Urinary bladder (tissue), 4 donors: ENCODE results near the gene PHKG2. TPM values are rescaled to one million over a fixed set of nuclear protein-coding genes. Genes with fewer than 3 reads are reported as not detected.

Experiments
- DNase-seq: peaks from one replicate; pipeline ENCODE4 v3.0.0-alpha.2; 2015; ENCODE audit errors: extremely low spot score
- H3K27ac ChIP-seq: one replicate; pipeline ENCODE4 v1.5.1; 2013; ENCODE audit warnings: low read depth, mild to moderate bottlenecking, moderate library complexity
- H3K36me3 ChIP-seq: one replicate; pipeline ENCODE4 v1.6.1; 2013; ENCODE audit warnings: mild to moderate bottlenecking, moderate library complexity; ENCODE audit not compliant: insufficient read depth
- H3K4me1 ChIP-seq: one replicate; pipeline ENCODE4 v1.6.1; 2013; ENCODE audit warnings: mild to moderate bottlenecking, moderate library complexity; ENCODE audit not compliant: insufficient read depth
- H3K4me3 ChIP-seq: one replicate; pipeline ENCODE4 v1.5.1; 2013; ENCODE audit warnings: low read depth, low read length
- WGBS: extraction: QIAGEN DNeasy Blood & Tissue Kit; methylation state at CpG from one replicate; pipeline ENCODE4 v1.1.7; 2013; 5-methylcytosine and 5-hydroxymethylcytosine counted together
- polyA plus RNA-seq: library from polyadenylated mRNA; stranded (reverse); fragments of 200-250 nt; gene quantifications from one replicate; pipeline ENCODE4 v1.2.3, GENCODE V29; 2013
- total RNA-seq: library from RNA; depleted of rRNA; stranded (reverse); fragments of >200 nt; gene quantifications from one replicate; pipeline ENCODE4 v1.2.3, GENCODE V29; 2014
- donor health status: healthy with polysubstance abuse.
- donor health status: healthy.

PHKG2 gene
- total and polyA plus RNA-seq, 2 donors: 9.1 to 28.9 TPM

- no peak overlapping the region for H3K27ac ChIP-seq
- no peak overlapping the region for H3K4me3 ChIP-seq
- DNase-seq: no peak
- H3K4me1 ChIP-seq: no peaks in the 10 kb centered on the region
- WGBS: 96% methylated on average over 8 of the region's 8 CpGs
- H3K36me3 ChIP-seq: peaks cover 13% of the 10 kb centered on the region
Measured at GRCh38 chr16:30721167-30721566, 27.1 kb upstream of the PHKG2 start.

GRCh38 chr16:30721606-30722005, 26.6 kb upstream of the PHKG2 start:
- Histone ChIP-seq H3K27ac (no peak overlapping the region), H3K4me3 (no peak overlapping the region), H3K4me1 (no peaks in the 10 kb centered on the region), H3K36me3 (peaks cover 10% of the 10 kb centered on the region)
- DNase-seq: no peak
- WGBS: 91% methylated on average over 1 of the region's 1 CpG

- Histone ChIP-seq H3K36me3 (peaks cover 10% of the 10 kb centered on the region), H3K4me1 (no peaks in the 10 kb centered on the region), H3K27ac (no peak overlapping the region), H3K4me3 (no peak overlapping the region)
- no peak for DNase-seq
- 78% methylated on average over 6 of the region's 6 CpGs for whole genome bisulfite sequencing
Measured at GRCh38 chr16:30722443-30722842, 25.8 kb upstream of the PHKG2 start.

- Histone ChIP-seq H3K27ac (no peak overlapping the region), H3K36me3 (peaks cover 10% of the 10 kb centered on the region), H3K4me1 (no peaks in the 10 kb centered on the region), H3K4me3 (no peak overlapping the region)
- DNase-seq: no peak
- 87% methylated on average over 10 of the region's 10 CpGs for WGBS
Measured at GRCh38 chr16:30722916-30723315, 25.3 kb upstream of the PHKG2 start.

- 89% methylated on average over 12 of the region's 12 CpGs for WGBS
- Histone ChIP-seq H3K4me1 (no peaks in the 10 kb centered on the region), H3K36me3 (peaks cover 10% of the 10 kb centered on the region), H3K4me3 (no peak overlapping the region), H3K27ac (no peak overlapping the region)
- DNase-seq: no peak
Measured at GRCh38 chr16:30723725-30724355, 24.4 kb upstream of the PHKG2 start.

GRCh38 chr16:30724641-30725417, 23.4 kb upstream of the PHKG2 start:
- no peaks in the 10 kb centered on the region for H3K4me1 ChIP-seq
- no peak overlapping the region for H3K27ac ChIP-seq
- no peak for DNase-seq
- H3K36me3 ChIP-seq: peaks cover 8% of the 10 kb centered on the region
- H3K4me3 ChIP-seq: no peak overlapping the region
- 80% methylated on average over 23 of the region's 23 CpGs for WGBS

- Histone ChIP-seq H3K4me3 (no peak overlapping the region), H3K36me3 (peaks cover 8% of the 10 kb centered on the region), H3K27ac (no peak overlapping the region)
Measured at GRCh38 chr16:30725418-30725792, 22.8 kb upstream of the PHKG2 start.

GRCh38 chr16:30728321-30728720, 19.9 kb upstream of the PHKG2 start:
- Histone ChIP-seq H3K36me3 (no peaks in the 10 kb centered on the region), H3K4me1 (no peaks in the 10 kb centered on the region), H3K4me3 (no peak overlapping the region), H3K27ac (no peak overlapping the region)
- no peak for DNase-seq
- 91% methylated on average over 6 of the region's 6 CpGs for WGBS

More at GRCh38 chr16:30725418-30725792, 22.8 kb upstream of the PHKG2 start:
- DNase-seq: no peak
- no peaks in the 10 kb centered on the region for H3K4me1 ChIP-seq
- 90% methylated on average over 3 of the region's 3 CpGs for WGBS

GRCh38 chr16:30728899-30729672, 19.1 kb upstream of the PHKG2 start:
- H3K4me3 ChIP-seq: no peak overlapping the region
- H3K27ac ChIP-seq: no peak overlapping the region
- no peaks in the 10 kb centered on the region for H3K4me1 ChIP-seq
- DNase-seq: no peak
- no peaks in the 10 kb centered on the region for H3K36me3 ChIP-seq
- WGBS: 86% methylated on average over 17 of the region's 17 CpGs

- Histone ChIP-seq H3K4me1 (no peaks in the 10 kb centered on the region), H3K27ac (no peak overlapping the region), H3K4me3 (no peak overlapping the region), H3K36me3 (no peaks in the 10 kb centered on the region)
- 95% methylated on average over 3 of the region's 3 CpGs for WGBS
- no peak for DNase-seq
Measured at GRCh38 chr16:30731411-30731810, 16.8 kb upstream of the PHKG2 start.

- 92% methylated on average over 17 of the region's 17 CpGs for WGBS
- no peak overlapping the region for H3K4me3 ChIP-seq
- DNase-seq: no peak
- H3K36me3 ChIP-seq: peaks cover 6% of the 10 kb centered on the region
- H3K27ac ChIP-seq: no peak overlapping the region
- no peaks in the 10 kb centered on the region for H3K4me1 ChIP-seq
Measured at GRCh38 chr16:30736995-30737793, 11.0 kb upstream of the PHKG2 start.

GRCh38 chr16:30737794-30738648, 10.2 kb upstream of the PHKG2 start:
- Histone ChIP-seq H3K27ac (no peak overlapping the region), H3K4me1 (no peaks in the 10 kb centered on the region), H3K36me3 (peaks cover 6% of the 10 kb centered on the region), H3K4me3 (no peak overlapping the region)
- 91% methylated on average over 25 of the region's 25 CpGs for WGBS
- no peak for DNase-seq
